Heart left ventricle (tissue), 13 donors: Measurements from ENCODE around the gene SCAANT1.

Source experiments
- POLR2A ChIP-seq, 2 donors: fragments of 450-650 bp; IDR thresholded peaks; one replicate each; pipeline ENCODE4 v1.6.1; 2017; ENCODE audit warnings: antibody characterized with exemption in 2 of 2, mild to moderate bottlenecking in 2 of 2, moderate library complexity in 2 of 2
- TF ChIP-seq, protein P1 (sequence below), 12 donors: fragments of 200-600 bp; sonication (generic) in 4 of 12; IDR thresholded peaks; one replicate each; pipeline versions ENCODE4 v1.5.0 to v1.8.0; 2018 to 2022; ENCODE audit warnings: antibody characterized with exemption in 12 of 12, mild to moderate bottlenecking in 5 of 12
- donor health status: ischemic (EF 13 %, LVEDD 7.1; RV severe dilation, severe dysfunction).
- donor health status: DM: no; HTN: yes; CAD: no.
- donor health status: DM: no; HTN: no; CAD: no.
- donor health status: ischemic (EF 25% LVEDD 6.9; RV normal size, moderate dysfunction).
- donor health status: ischemic (EF 25% LVEDD 5.7; RV mildly dilated, moderate dysfunction).
- donor health status: ischemic (EF 35%, LVEDD 5.7; RV mildly dilated, moderate dysfunction).
- donor health status: nonischemic (EF 11% LVEDD 7.7; RV severe dilation, severe dysfunction).
- donor health status: DM: yes; HTN: yes; CAD: no.
- donor health status: PGD.
- donor health status: ischemic (EF 29% LVEDD 5.4; RV normal size, mild dysfunction).
- donor health status: nonischemic (EF 23%, LVEDD 6.1; RV moderate dilation, normal function).

GRCh38 chr3:63947594-63947993 is 35.4 kb upstream of the SCAANT1 start:
- TF ChIP-seq, protein P1, sequence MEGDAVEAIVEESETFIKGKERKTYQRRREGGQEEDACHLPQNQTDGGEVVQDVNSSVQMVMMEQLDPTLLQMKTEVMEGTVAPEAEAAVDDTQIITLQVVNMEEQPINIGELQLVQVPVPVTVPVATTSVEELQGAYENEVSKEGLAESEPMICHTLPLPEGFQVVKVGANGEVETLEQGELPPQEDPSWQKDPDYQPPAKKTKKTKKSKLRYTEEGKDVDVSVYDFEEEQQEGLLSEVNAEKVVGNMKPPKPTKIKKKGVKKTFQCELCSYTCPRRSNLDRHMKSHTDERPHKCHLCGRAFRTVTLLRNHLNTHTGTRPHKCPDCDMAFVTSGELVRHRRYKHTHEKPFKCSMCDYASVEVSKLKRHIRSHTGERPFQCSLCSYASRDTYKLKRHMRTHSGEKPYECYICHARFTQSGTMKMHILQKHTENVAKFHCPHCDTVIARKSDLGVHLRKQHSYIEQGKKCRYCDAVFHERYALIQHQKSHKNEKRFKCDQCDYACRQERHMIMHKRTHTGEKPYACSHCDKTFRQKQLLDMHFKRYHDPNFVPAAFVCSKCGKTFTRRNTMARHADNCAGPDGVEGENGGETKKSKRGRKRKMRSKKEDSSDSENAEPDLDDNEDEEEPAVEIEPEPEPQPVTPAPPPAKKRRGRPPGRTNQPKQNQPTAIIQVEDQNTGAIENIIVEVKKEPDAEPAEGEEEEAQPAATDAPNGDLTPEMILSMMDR (IDR thresholded peaks at IDR 0.05), result no peak
- TF ChIP-seq POLR2A (IDR thresholded peaks at IDR 0.05), result no peak
